NCI-H526 (cell line): Measurements from ENCODE around the gene CPZ.

Source experiments
- DNase-seq, 2 experiments: peaks; one replicate each; lab custom pipeline; 2025; lab: John Stamatoyannopoulos, UW

The CPZ gene

GRCh38 chr4:8595237-8596087 lies 2.9 kb downstream of the CPZ start:
- DNase-seq: no peak

DNA sequence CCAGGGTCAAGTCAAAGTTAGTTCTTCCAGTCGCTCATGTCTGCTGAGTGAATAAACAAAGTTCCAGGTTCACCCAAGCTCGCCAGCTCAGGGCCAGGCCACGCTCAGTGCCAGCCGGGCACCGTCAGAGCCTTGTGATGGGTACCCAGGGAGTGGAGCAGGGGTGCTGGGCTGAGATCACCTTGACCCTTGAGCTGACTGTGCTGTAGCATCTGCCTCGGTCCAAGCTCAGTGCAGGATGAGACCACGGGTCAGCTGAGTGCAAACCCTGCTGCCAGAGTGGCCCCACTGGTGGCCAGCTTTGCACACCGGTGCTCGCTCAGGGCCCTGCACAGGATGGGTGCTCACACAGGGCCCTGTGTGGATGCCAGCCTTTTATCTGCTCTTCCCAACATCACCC lies 4.3 kb downstream of the CPZ start:
- DNase-seq: no peak

GRCh38 chr4:8597319-8597718 lies 4.8 kb downstream of the CPZ start:
- no peak for DNase-seq

DNA sequence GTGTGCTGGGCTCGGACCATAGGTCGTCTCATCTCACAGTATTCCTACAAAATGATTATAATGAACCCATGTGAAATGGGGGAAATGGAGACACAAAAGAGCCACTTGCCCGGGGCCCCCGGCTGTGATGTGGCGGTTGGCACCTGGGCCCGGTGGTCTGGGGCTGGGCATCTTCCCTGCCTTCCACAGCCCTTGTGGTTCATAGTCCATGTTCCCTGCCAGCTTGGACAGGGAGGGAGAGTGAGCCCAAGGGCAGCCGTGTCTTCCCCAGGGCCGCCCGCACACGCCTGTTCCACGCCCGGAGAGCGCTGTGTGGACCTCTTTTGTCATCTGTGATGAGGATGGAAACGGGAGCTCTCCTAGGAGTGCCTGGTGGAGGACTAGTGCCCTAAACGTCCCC lies 5.2 kb downstream of the CPZ start:
- no peak for DNase-seq

DNA sequence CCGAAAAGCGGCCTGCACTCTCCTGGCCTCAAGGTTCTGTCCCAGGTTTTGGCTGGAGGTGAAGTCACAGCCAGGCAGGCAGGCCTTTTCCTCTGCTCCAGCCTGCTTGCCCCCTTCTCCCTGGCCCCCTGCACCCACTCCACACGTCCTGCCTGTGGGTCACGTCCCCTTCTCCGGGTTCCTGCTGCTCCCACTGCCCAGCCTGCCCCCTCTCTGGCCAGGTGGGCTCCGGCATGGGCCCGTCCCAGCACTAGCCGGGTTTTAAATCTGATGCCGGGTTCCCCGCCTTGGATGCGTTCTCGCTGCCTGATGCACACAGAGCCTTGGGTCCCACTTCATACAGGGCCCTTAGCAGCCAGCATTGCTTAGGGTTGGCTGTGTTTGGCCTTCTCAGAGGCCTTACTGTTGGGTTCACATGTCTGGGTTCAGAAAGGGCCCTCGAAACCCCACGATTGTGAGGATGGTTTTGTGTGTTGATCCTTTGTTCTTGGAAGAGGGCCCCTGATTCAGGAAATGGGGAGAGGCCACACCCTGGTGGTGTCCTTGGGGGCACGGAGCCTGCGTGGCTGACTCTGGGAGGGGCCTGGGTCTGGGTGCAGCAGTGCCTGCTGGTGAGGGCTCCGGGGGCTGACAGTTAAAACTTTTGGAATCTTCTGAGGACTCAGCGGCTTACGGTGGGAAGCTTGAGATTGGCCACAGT lies 6.0 kb downstream of the CPZ start:
- no peak for DNase-seq

- DNase-seq: no peak
These were observed 6.5 kb downstream of the CPZ start for GRCh38 chr4:8599091-8599460.

DNA sequence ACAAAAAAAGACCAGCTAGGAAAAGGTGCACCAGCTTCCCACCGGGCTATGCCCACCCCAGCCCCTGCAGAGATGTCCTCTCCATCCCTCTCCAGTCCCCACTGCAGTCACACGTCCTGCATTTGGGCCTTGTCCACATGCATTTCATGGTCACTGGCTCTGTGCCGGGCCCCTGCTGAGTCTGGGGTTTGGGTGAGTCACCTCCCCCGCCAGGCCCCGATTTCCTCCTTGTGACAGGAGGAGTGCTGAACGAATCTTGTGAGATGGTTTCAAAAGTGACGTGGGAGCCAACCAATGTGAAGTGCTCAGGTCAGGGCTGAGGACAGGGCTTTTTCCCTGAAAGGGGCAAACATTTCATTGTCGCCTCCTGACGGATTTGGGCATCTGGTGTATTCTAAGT lies 7.1 kb downstream of the CPZ start:
- no peak for DNase-seq

GRCh38 chr4:8600266-8600665 lies 7.7 kb downstream of the CPZ start:
- DNase-seq: no peak

- no peak for DNase-seq
These were observed 8.1 kb downstream of the CPZ start for GRCh38 chr4:8600686-8601085.

- DNase-seq: no peak
These were observed 8.5 kb downstream of the CPZ start for GRCh38 chr4:8601086-8601485.

DNA sequence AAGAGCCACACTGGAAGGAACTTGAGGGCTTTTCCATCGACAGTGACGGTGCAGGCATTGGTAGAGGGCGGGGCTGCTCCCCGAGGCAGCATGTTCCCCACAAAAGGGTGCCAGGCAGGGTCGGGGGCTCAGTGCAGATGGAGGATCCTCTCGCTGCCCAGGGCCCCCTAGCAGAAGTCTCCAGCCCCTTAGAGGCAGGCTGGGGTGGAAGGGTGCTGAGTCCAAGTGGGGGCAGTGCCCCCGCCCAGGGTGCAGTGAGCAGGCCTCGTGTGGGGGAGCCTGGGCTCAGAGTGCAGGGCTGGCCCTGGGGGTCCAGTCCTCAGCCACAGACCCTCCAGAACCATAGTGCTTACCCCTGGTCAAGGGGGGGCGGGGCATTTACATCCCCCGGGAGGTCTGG lies 9.0 kb downstream of the CPZ start:
- no peak for DNase-seq

GRCh38 chr4:8602686-8603430 lies 10.3 kb downstream of the CPZ start:
- DNase-seq: no peak

GRCh38 chr4:8603931-8604330 lies 11.4 kb downstream of the CPZ start:
- DNase-seq: no peak

DNA sequence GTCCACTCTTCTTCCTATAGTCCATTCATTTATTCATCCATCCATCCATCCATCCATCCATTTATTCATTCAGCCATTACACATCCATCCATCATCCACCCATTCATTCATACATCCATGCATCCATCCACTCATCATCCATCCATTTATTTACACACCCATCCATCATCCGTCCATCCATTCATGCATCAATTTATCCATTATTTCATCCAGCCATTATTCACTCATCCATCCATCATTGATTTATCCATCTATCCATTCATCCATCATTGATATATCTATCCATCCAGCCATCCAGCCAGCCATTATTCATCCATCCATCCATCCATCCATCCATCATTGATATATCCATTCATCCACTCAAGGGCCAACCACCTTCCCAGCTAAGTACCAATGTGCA lies 12.7 kb downstream of the CPZ start:
- DNase-seq: no peak

GRCh38 chr4:8606476-8606875 lies 13.9 kb downstream of the CPZ start:
- DNase-seq: no peak

DNA sequence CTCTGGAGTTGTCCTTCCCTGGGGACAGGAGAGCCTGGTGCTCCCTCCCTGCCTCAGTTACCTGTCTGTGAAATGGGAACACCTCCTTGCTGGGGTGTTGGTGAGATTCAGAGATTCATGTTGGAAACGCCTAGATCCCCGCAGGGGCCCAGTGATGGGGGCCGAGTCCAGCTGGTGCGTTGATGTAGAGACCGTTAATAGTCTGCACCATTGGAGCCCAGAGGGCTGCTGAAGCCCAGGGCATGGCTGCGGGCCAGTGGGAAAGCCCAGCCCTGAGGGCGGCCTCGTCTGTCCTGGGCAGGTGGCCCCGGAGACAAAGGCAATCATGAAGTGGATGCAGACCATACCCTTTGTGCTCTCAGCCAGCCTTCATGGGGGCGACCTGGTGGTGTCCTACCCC lies 14.4 kb downstream of the CPZ start:
- DNase-seq: no peak

GRCh38 chr4:8607603-8608481 lies 15.3 kb downstream of the CPZ start:
- DNase-seq: peak in 1 of 2 experiments; percentile 53

- DNase-seq: no peak
These were observed 16.3 kb downstream of the CPZ start for GRCh38 chr4:8608714-8609391.

DNA sequence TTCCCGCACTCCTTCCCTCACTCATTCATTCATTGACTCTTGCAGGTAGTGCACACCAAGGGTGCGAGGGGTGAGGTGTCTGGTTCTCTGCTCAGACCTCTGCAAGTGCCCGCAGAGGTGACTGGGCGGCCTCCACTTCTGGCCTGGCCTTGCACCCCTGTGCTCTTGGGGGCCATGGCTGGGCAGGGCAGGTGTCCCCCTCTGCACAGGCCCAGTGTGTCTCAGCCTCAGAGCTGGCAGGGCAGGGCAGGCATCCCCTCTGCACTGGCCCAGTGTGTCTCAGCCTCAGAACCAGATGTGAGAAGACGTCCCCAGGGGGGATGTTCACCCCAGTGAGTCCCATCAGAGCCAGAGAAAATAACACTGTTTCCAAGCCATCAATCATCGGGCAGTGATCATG lies 16.8 kb downstream of the CPZ start:
- no peak for DNase-seq

DNA sequence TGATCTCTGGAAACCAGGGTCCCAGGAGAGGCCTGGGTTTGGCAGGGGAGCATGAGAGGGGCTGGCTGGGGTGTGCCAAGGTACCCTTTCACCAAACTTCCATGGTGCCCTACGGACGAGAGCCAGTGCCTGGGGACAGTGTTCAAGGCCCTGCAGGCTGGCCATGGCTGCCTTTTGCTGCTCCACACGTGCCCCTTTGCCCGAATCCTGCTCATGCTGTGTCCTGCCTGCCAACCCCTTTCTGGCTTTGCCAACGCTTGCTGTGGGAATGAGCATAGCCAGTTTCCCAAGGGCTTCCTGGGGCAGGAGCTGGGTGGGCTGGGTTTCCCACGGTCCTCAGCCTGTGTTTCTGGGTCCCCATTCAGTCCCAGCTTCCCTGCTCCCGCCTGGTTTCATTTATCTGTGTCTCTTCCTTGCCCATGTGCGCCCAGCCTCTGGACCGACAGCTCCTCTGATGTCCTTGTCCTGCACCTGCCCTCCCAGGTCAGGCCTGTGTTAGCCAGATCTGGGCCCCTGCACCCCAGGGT lies 17.3 kb downstream of the CPZ start:
- DNase-seq: no peak
